Fibroblast of peridontal ligament (primary cell): ENCODE measurements around the gene OR10S1.
A peak's percentile ranks its signal among the peaks of the same experiment; 100 is the strongest.
"Not testable (repeated sequence)": the region's sequence is repeated elsewhere in the genome, so short reads cannot be mapped to it uniquely, and the experiment has no call there.

Source experiments
- DNase-seq: peaks from one replicate; pipeline ENCODE4 v3.0.0-alpha.2; 2010; ENCODE audit errors: extremely low read depth

The OR10S1 gene

GRCh38 chr11:123977731-123978347, at the start of gene OR10S1:
TSS of gene OR10S1 (minus strand) at chr11:123977781. CDS start at chr11:123977664, 117 bp downstream.
- no peak for DNase-seq

GRCh38 chr11:124026498-124026897, 48.9 kb upstream of the OR10S1 start, which contains the start of gene OR10G8:
TSS of gene OR10G8 (plus strand) at chr11:124026798. CDS start at chr11:124029623, 2,825 bp downstream.
- DNase-seq, result no peak

GRCh38 chr11:124015837-124016236, 38.3 kb upstream of the OR10S1 start:
- not testable (repeated sequence) for DNase-seq

- no peak for DNase-seq
Measured at GRCh38 chr11:124012697-124013096, 35.1 kb upstream of the OR10S1 start, which contains the start of gene OR10G4. TSS of gene OR10G4 (plus strand) at chr11:124012997. CDS start at chr11:124015575, 2,578 bp downstream.

GRCh38 chr11:123995119-123995518, 17.5 kb upstream of the OR10S1 start, which contains the start of gene OR10G6:
TSS of gene OR10G6 (minus strand) at chr11:123995161. CDS start at chr11:123995161, 0 bp downstream.
- no peak for DNase-seq

GRCh38 chr11:123979311-123979710, 1.7 kb upstream of the OR10S1 start:
- DNase-seq, result no peak

- no peak for DNase-seq
Measured at GRCh38 chr11:123976770-123977560, 616 bp downstream of the OR10S1 start.

GRCh38 chr11:123973816-123974215, 3.8 kb downstream of the OR10S1 start:
- peak; percentile 58 for DNase-seq

GRCh38 chr11:123956752-123957151, 20.8 kb downstream of the OR10S1 start:
- no peak for DNase-seq

- DNase-seq, result no peak
Measured at GRCh38 chr11:123945132-123945531, 32.4 kb downstream of the OR10S1 start.

GRCh38 chr11:123943738-123944137, 33.8 kb downstream of the OR10S1 start, which contains the start of gene OR6T1:
TSS of gene OR6T1 (minus strand) at chr11:123943838. CDS start at chr11:123943838, 0 bp downstream.
- no peak for DNase-seq

GRCh38 chr11:123942413-123942812, 35.2 kb downstream of the OR10S1 start:
- no peak for DNase-seq

GRCh38 chr11:123939317-123939716, 38.3 kb downstream of the OR10S1 start, which contains the start of gene OR4D5:
TSS of gene OR4D5 (plus strand) at chr11:123939617. CDS start at chr11:123939617, 0 bp downstream.
- DNase-seq, result no peak
